H54 (cell line): Measurements from ENCODE around the gene MARK1.

Source experiments
- DNase-seq: peaks from one replicate; pipeline ENCODE4 v3.0.0; 2011; ENCODE audit warnings: low spot score, mixed read lengths; ENCODE audit not compliant: insufficient read length
- FAIRE-seq: peaks from 3 replicates; lab custom pipeline; 2011; peaks lifted over from hg19 to GRCh38; lab: Jason Lieb, UNC
- POLR2A ChIP-seq: IDR thresholded peaks from 2 replicates; pipeline ENCODE4 v1.6.1; 2011; ENCODE audit warnings: low read depth, mild to moderate bottlenecking, low read length

The MARK1 gene

GRCh38 chr1:220513834-220514233 is 14.1 kb upstream of the MARK1 start:
- DNase-seq: no peak
- no peak for FAIRE-seq
- no peak for TF ChIP-seq POLR2A

- no peak for TF ChIP-seq POLR2A
- DNase-seq (no peak), FAIRE-seq (no peak)
Observed at GRCh38 chr1:220514256-220514655, 13.7 kb upstream of the MARK1 start.

GRCh38 chr1:220516014-220516721 is 11.8 kb upstream of the MARK1 start:
- DNase-seq (no peak), FAIRE-seq (no peak)
- TF ChIP-seq POLR2A: no peak

- FAIRE-seq (no peak), DNase-seq (no peak)
- no peak for TF ChIP-seq POLR2A
Observed at GRCh38 chr1:220516722-220517042, 11.3 kb upstream of the MARK1 start.

- TF ChIP-seq POLR2A: no peak
- FAIRE-seq (no peak), DNase-seq (no peak)
Observed at GRCh38 chr1:220521778-220522177, 6.2 kb upstream of the MARK1 start.

GRCh38 chr1:220526294-220526693 is 1.6 kb upstream of the MARK1 start:
- FAIRE-seq: no peak
- TF ChIP-seq POLR2A: no peak
- DNase-seq: no peak

GRCh38 chr1:220527279-220527907 is 543 bp upstream of the MARK1 start:
- FAIRE-seq (no peak), DNase-seq (no peak)
- peak; percentile 42 for TF ChIP-seq POLR2A

GRCh38 chr1:220528679-220529501 is 954 bp downstream of the MARK1 start:
- DNase-seq (no peak), FAIRE-seq (no peak)
- no peak for TF ChIP-seq POLR2A

- no peak for DNase-seq
- no peak for FAIRE-seq
Observed at GRCh38 chr1:220529521-220530020, 1.6 kb downstream of the MARK1 start.

GRCh38 chr1:220533504-220534109 is 5.7 kb downstream of the MARK1 start:
- no peak for DNase-seq
- TF ChIP-seq POLR2A: no peak
- FAIRE-seq: no peak

More at GRCh38 chr1:220529521-220530020, 1.6 kb downstream of the MARK1 start:
- no peak for TF ChIP-seq POLR2A

GRCh38 chr1:220544901-220545303 is 17.0 kb downstream of the MARK1 start:
- FAIRE-seq (no peak), DNase-seq (no peak)
- TF ChIP-seq POLR2A: no peak

- FAIRE-seq: no peak
- no peak for DNase-seq
- TF ChIP-seq POLR2A: no peak
Observed at GRCh38 chr1:220550811-220551399, 23.0 kb downstream of the MARK1 start.

- DNase-seq: no peak
- TF ChIP-seq POLR2A: no peak
- FAIRE-seq: no peak
Observed at GRCh38 chr1:220551718-220552117, 23.8 kb downstream of the MARK1 start.
